Measurements from ENCODE around the gene REST. TPM values are rescaled to one million over a fixed set of nuclear protein-coding genes. Genes with fewer than 3 reads are reported as not detected.

The REST gene
- total and polyA plus RNA-seq, 8 donors: 3.1 to 79.7 (median 37.1) TPM

DNA sequence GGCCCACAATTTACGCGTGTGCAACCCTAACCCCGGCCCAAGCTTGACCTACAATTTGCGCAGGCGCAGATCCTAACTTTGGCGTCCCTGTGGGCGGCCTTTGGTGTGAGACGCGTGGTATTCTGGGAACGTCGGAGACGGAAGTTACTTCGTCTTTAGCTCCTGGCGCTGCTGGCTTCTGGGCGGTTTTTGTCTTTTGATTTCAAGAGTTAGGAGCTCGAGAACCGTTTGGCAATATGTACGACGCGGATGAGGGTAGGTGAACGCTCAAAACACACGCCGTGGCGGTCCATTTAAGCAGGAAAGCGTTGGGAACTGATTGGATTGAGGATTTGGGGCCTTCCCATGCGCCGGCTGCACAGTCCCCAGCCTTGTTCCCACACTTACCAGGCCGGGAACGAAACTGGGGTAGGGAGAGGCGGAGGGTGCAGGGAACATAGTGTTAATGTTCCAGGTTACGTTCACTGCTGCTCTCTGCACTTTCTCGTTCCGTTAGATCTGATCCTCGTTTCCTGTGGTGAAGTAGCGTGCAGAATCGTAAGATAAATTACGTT lies 71.1 kb downstream of the REST start, which contains the start of gene POLR2B:
Gene POLR2B, plus strand, starts transcription at position 147 of the 554 bp plus-strand sequence. Its CDS starts 90 bp downstream, at position 237.
- Histone ChIP-seq H3K27me3 (no peaks in the 10 kb centered on the region), H3K9me3 (no peaks in the 10 kb centered on the region), H3K27ac (peak within 1 kb of the TSS; percentile 89 to 94 (median 93)), H3K36me3 (peaks cover 4 to 9% (median 8%) of the 10 kb centered on the region in 4 donors), H3K4me3 (peak within 1 kb of the TSS; percentile 73 to 99 (median 96)), H3K4me1 (peaks cover 44 to 78% (median 58%) of the 10 kb centered on the region in 4 donors)
- peak; percentile 95 to 97 for DNase-seq
- 0 to 1% (median 0%) methylated on average over 35 to 37 of the region's 37 CpGs for WGBS, 5 donors
- TF ChIP-seq, protein P1, sequence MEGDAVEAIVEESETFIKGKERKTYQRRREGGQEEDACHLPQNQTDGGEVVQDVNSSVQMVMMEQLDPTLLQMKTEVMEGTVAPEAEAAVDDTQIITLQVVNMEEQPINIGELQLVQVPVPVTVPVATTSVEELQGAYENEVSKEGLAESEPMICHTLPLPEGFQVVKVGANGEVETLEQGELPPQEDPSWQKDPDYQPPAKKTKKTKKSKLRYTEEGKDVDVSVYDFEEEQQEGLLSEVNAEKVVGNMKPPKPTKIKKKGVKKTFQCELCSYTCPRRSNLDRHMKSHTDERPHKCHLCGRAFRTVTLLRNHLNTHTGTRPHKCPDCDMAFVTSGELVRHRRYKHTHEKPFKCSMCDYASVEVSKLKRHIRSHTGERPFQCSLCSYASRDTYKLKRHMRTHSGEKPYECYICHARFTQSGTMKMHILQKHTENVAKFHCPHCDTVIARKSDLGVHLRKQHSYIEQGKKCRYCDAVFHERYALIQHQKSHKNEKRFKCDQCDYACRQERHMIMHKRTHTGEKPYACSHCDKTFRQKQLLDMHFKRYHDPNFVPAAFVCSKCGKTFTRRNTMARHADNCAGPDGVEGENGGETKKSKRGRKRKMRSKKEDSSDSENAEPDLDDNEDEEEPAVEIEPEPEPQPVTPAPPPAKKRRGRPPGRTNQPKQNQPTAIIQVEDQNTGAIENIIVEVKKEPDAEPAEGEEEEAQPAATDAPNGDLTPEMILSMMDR (IDR thresholded peaks at IDR 0.05): no peak
- peak in 1 of 4 donors; percentile 36 for TF ChIP-seq POLR2A (IDR thresholded peaks at IDR 0.05)
- TF ChIP-seq EP300 (IDR thresholded peaks at IDR 0.05): no peak
- TF ChIP-seq POLR2AphosphoS5 (IDR thresholded peaks at IDR 0.05): peak; percentile 86 to 97 (median 92)
- intact Hi-C loops (cut with DNase I; ENCODE audit: low total_unique reads): loop anchor here (5.0 kb wide), 1 partner anchor 72 kb away; the partner anchor contains the start of gene REST

DNA sequence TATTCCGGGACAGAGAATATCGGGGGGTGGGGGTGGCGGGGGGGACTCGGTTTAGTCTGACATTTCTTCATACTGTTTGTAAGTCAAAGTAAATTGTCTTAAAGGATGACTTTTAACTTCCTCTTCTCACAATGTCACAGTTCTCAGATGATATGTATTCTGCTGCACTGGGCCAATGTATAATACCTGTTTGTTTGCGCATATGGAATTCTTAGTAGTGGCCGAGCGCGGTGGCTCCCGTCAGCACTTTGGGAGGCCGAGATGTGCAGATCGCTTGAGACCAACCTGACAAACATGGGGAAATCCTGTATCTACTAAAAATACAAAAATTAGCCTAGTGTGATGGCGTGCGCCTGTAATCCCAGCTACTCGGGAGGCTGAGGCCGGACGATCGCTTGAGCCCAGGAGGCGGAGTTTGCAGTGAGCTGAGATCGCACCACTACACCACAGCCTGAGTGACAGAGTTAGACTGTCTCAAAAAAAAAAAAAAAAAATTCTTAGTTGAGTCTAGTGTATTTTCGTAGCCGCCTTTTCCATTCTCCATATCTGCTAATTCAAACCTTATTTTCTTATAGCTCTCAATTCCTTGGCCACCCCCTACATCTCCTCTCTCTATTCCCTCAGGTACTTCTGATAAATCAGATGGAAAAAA lies 71.8 kb downstream of the REST start:
- peaks cover 0 to 2% (median under 1%) of the 10 kb centered on the region in 4 donors for H3K36me3 ChIP-seq
- intact Hi-C loops (cut with DNase I; ENCODE audit: low total_unique reads): loop anchor here (5.0 kb wide), 1 partner anchor 72 kb away; the partner anchor contains the start of gene REST
- DNase-seq: peak in 1 of 2 donors; percentile 50
- TF ChIP-seq, protein P1 (IDR thresholded peaks at IDR 0.05): no peak
- TF ChIP-seq POLR2A (IDR thresholded peaks at IDR 0.05) (no peak), EP300 (IDR thresholded peaks at IDR 0.05) (no peak), POLR2AphosphoS5 (IDR thresholded peaks at IDR 0.05) (no peak)
- WGBS, 5 donors: 5 to 10% (median 9%) methylated on average over 21 of the region's 21 CpGs
- H3K27ac ChIP-seq: peak overlapping the region in 4 of 5 donors; percentile 92 to 94 (median 93)
- no peaks in the 10 kb centered on the region for H3K27me3 ChIP-seq
- H3K4me1 ChIP-seq: peaks cover 43 to 81% (median 58%) of the 10 kb centered on the region in 4 donors
- no peaks in the 10 kb centered on the region for H3K9me3 ChIP-seq
- peak overlapping the region; percentile 73 to 99 (median 96) for H3K4me3 ChIP-seq

DNA sequence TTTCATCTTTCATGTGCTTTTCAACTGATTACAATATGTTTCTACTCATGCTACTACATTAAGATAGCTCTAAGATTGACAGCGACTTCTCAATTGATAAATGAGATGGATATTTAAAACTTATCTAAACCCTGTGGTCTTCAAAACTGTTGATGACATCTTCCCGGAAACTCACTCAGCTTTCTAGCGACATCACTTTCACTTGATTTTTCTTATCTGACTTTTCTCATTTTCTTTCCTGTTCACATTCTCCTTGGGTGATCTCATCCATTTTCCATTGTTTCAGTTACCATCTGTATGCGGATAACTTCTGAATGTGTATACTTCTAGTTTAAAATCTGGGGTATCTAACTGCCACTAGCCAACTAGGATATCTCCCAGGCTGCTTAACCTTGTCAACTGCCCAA lies 74.1 kb downstream of the REST start:
- H3K4me3 ChIP-seq: no peak overlapping the region
- peak in 1 of 2 donors; percentile 22 for DNase-seq
- TF ChIP-seq POLR2A (IDR thresholded peaks at IDR 0.05) (no peak), EP300 (IDR thresholded peaks at IDR 0.05) (no peak), POLR2AphosphoS5 (IDR thresholded peaks at IDR 0.05) (no peak)
- TF ChIP-seq, protein P1 (IDR thresholded peaks at IDR 0.05): no peak
- peaks cover 8 to 21% (median 19%) of the 10 kb centered on the region in 4 donors for H3K36me3 ChIP-seq
- peaks cover 25 to 69% (median 44%) of the 10 kb centered on the region in 4 donors for H3K4me1 ChIP-seq
- H3K27me3 ChIP-seq: no peaks in the 10 kb centered on the region
- WGBS, 5 donors: 43 to 62% (median 59%) methylated on average over 4 of the region's 4 CpGs
- H3K9me3 ChIP-seq: no peaks in the 10 kb centered on the region
- peak overlapping the region in 2 of 5 donors; percentile 3 to 12 for H3K27ac ChIP-seq
- intact Hi-C loops (cut with DNase I; ENCODE audit: low total_unique reads): no loop called here

DNA sequence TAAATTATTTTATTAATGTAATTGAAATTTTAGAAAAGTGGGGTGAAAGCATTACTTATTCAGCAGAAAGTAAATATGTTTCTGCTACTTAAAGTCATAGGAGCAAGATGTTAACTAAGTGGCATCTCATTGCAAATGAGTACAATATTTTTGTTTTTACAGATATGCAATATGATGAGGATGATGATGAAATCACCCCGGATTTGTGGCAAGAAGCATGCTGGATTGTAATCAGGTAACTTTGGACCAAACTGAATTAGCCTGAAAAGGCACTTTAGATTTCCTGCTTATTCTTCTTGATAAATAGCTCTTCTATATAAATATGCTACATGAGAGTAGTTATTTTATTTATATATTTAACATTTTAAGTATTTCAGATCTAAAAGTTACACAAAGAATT lies 78.5 kb downstream of the REST start:
- Histone ChIP-seq H3K9me3 (no peaks in the 10 kb centered on the region), H3K4me1 (peaks cover 0 to 43% (median 28%) of the 10 kb centered on the region in 4 donors), H3K36me3 (peaks cover 41 to 64% (median 61%) of the 10 kb centered on the region in 4 donors), H3K27me3 (no peaks in the 10 kb centered on the region), H3K4me3 (no peak overlapping the region), H3K27ac (no peak overlapping the region)
- TF ChIP-seq EP300 (IDR thresholded peaks at IDR 0.05) (no peak), POLR2AphosphoS5 (IDR thresholded peaks at IDR 0.05) (no peak)
- WGBS, 5 donors: 81 to 91% (median 86%) methylated on average over 1 of the region's 1 CpG
- DNase-seq: no peak
- intact Hi-C loops (cut with DNase I; ENCODE audit: low total_unique reads): no loop called here
